Thyroid gland (tissue), 4 donors: ENCODE data around the gene MATN4.
A peak's percentile ranks its signal among the peaks of the same experiment; 100 is the strongest.

Source experiments
- CTCF ChIP-seq, 6 experiments: fragments of 200-600 bp in 3 of 6; fragments of 450-650 bp in 3 of 6; sonication (generic) in 3 of 6; IDR thresholded peaks; one replicate each; pipeline ENCODE4 v1.5.1; 2016 to 2019; ENCODE audit warnings: antibody characterized with exemption in 6 of 6, mild to moderate bottlenecking in 2 of 6, inconsistent platforms in 1 of 6, moderate library complexity in 1 of 6
- POLR2A ChIP-seq, 2 donors: fragments of 450-650 bp; IDR thresholded peaks; one replicate each; pipeline ENCODE4 v1.6.1; 2017; ENCODE audit warnings: antibody characterized with exemption in 2 of 2, mild to moderate bottlenecking in 2 of 2, moderate library complexity in 1 of 2

- TF ChIP-seq CTCF (IDR thresholded peaks at IDR 0.05) = peak; percentile 41 to 74 (median 60)
- no peak for TF ChIP-seq POLR2A (IDR thresholded peaks at IDR 0.05)
These were observed 3.6 kb upstream of the MATN4 start for GRCh38 chr20:45311589-45312211.
